Stimulated activated naive CD4-positive, alpha-beta T cell (primary cell): Measurements from ENCODE around the gene EXOC4.
A peak's percentile ranks its signal among the peaks of the same experiment; 100 is the strongest.
"Not testable (repeated sequence)": the region's sequence is repeated elsewhere in the genome, so short reads cannot be mapped to it uniquely, and the experiment has no call there.

Experiments used
- DNase-seq, 6 experiments: peaks; one replicate each; lab custom pipeline; 2025; lab: John Stamatoyannopoulos, UW

EXOC4 gene

DNA sequence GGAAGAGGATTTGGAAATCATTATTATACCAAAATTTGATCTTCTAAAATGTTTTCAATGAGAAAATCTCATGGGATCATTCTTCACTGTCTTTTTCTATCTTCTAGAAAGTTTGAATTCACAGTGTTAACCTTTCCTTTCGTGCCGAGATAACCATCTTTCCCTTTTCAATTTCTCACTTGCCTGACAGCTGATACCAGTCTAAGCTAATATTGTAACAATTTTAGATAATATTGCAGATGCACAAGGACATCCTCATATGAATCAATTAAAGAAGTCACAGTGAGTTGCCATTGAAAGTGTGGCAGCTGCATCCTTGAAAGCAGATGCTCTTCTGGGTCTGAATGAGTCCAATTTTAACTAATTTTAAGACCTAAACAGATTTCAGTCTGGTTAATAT, 734.7 kb downstream of the EXOC4 start:
- DNase-seq = no peak

- no peak for DNase-seq
Observed at GRCh38 chr7:133993547-133993946, 740.7 kb downstream of the EXOC4 start.

- not testable (repeated sequence) for DNase-seq
Observed at GRCh38 chr7:133994100-133994499, 741.2 kb downstream of the EXOC4 start.

GRCh38 chr7:133997463-133997862, 744.6 kb downstream of the EXOC4 start:
- no peak for DNase-seq

- DNase-seq = no peak
Observed at GRCh38 chr7:133999178-133999577, 746.3 kb downstream of the EXOC4 start.

GRCh38 chr7:134004829-134005505, 752.1 kb downstream of the EXOC4 start:
- DNase-seq = no peak

- DNase-seq = no peak
Observed at GRCh38 chr7:134009314-134010110, 756.6 kb downstream of the EXOC4 start.

DNA sequence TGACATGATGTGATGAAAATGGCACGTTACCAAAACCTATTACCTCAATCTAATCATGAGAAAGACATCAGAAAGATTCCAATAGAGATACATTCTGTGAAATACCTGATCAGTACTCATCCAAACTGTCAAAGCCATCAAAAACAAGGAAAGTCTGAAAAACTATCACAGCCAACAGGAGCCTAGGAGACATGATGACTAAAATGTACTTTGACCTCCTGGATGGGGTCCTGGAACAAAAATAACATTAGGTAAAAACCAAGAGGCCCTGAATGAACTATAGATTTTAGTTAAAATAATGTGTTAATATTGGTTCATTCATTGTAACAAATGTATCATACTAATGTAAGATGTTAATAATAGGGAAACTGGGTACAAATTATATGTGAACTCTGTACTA, 760.4 kb downstream of the EXOC4 start:
- DNase-seq = no peak

- no peak for DNase-seq
Observed at GRCh38 chr7:134014935-134015334, 762.1 kb downstream of the EXOC4 start.

DNA sequence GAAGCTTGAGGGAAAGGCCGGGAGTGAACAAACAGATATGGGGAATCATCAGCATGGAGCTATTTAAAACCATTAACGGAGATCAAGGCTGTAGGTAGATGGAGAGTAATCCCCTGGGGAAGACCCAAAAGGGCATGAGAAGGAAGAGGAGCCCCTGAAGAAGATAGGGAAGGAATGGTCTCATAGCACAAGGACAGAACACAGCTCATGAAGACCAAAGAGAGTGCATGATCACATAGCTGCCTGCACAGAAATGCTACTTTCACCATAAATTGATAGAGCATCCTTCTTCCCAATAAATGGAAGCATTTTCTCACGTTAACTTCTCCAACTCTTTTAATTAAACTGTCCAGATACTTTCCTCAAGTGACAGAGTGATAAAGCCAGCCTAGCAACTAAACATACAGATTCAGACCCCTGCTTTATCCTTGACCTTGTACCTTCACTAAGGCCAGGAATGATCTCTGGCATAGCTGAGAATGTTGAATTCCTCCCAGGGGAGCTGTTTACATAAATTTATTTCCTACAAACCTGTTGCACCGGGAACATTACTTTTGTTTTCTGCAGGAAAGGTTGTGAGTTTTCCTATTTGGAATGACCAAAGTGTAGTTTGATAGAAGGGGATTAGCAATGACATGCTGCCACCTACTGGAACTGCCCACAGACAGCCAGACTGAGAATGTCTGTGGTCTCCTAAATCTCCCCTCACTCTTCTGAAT, 763.5 kb downstream of the EXOC4 start:
- peak in 1 of 6 experiments; percentile 1 for DNase-seq

DNA sequence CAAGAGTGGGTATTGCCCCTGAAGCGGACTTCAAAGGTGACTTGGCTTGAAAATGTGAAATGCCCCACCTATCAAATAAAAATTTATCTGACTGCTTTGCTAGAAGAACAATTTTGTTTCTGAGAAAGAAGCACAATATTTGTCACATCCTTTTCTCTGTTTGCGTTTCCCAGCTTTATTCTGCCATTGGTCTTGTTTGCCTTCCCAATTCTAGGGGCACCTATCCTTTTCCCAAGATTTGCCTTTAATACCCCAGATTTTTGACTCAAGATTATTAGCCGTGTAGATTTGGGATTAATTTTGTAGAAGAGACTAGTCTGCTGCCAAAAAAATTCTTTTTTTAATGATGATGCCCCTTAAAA, 764.0 kb downstream of the EXOC4 start:
- DNase-seq = no peak

GRCh38 chr7:134018306-134018705, 765.4 kb downstream of the EXOC4 start:
- no peak for DNase-seq

- DNase-seq = no peak
Observed at GRCh38 chr7:134019251-134019650, 766.4 kb downstream of the EXOC4 start.

- no peak for DNase-seq
Observed at GRCh38 chr7:134021836-134022235, 769.0 kb downstream of the EXOC4 start.

- no peak for DNase-seq
Observed at GRCh38 chr7:134022286-134022911, 769.5 kb downstream of the EXOC4 start.

DNA sequence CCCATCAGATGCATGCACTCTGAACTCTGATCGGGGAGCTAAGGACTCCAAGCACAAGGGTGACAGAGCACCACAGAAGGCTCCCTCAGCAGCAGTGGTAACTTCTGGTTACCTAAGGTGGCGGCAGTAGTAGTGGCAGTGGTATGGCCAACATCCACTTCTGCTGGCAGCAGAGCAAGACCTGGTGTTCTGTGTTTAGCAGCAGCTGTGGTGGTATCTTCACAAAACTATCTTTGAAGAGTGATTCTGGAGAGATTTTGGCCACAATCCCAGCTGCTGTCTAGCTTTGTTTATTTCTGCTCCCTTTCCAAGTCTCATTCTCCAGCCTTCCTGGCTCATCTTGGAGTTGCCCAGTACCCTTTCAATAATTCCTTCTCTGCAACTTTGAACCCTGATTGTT, 771.9 kb downstream of the EXOC4 start:
- DNase-seq = no peak

DNA sequence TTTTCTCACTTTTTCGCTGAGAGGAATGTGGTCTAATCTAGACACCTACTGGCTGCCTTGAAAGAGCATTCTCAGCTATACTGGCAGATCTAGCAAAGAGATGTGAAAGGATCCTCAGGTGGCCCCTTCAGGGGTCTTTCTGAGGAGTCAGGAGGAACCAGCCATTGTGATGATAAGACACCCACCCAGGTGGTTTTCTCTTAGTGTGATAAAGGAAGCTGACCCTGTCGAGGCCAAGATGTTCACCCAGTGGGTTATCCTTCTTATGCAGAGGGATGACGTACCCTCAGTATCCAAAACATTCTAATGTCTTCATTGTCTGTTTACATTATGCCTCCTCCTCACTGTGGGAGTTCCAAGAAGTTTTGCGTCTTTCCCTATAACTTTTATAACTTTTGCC, 776.0 kb downstream of the EXOC4 start:
- DNase-seq = no peak

- no peak for DNase-seq
Observed at GRCh38 chr7:134029743-134030142, 776.9 kb downstream of the EXOC4 start.

DNA sequence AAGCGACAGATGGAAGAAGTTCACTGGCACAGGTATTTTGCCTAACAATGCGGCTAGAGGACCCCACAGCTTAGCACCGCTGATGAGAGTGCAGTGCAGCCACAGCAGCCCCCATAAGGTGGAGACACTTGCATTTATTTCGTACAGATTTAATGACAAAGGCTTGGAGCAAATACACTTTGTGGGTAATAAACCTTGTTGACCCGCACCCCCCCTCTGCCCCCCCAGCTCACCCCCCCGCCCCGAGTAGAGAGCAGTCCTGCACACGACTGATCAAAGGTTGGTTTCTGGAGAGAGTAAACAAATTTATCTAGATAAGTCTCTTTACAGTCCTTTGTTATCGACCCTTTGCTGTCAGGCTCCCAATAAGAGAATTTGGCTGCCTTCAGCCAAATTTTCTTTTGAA, 777.6 kb downstream of the EXOC4 start:
- DNase-seq = no peak

DNA sequence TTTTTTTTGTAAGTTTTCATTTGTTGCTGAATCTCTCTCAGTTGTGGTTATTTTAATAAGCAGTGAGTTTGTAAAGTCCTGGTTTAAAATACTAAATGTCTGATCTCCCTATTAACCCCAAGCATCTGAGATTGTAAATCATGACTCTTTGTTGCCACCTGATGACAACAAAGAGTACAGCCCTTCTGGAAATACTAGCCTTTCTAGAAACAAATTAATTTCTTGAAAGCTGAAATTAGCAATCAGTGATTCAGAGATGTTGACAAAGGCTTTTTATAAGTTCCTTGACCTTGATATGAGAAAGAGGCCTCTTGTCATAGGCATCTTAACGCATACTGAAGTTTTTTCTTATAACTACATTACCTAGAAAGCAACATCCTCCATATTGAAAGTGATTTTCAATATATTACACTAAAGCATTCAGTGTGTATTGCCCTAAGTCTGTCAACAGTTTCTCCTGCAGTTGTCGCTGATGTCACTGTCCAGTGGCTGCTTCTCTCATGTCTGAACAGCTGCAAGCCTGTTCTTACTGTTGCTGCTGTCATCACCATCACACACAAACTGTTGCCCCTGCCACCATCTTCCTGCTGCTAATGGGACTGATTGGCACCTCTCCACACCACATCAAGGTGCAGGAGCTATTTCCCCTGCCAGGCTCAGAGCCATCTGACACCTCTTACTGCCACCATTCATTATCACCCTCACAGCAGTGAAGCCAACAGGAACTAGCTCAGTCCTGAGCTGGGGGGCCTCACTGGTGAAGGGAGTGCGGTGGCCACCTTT, 779.1 kb downstream of the EXOC4 start:
- DNase-seq = no peak

DNA sequence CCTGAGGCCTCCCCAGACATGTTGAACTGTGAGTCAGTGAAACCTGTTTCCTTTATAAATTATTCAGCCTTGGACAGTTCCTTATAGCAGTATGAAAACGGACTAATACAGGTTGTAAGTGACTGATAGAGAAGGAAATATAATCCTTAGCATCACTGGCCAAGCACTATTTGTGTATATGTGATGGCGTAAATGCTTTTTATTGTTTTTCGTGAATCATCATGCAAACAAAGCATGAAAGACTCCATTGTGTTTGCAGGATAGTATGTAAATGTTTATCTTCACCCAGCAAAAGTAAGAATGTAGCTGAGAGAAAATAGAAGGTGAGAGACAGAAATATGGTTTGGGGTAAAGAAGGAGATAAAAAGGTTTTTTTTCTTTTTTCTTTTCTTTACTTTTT, 781.8 kb downstream of the EXOC4 start:
- no peak for DNase-seq

DNA sequence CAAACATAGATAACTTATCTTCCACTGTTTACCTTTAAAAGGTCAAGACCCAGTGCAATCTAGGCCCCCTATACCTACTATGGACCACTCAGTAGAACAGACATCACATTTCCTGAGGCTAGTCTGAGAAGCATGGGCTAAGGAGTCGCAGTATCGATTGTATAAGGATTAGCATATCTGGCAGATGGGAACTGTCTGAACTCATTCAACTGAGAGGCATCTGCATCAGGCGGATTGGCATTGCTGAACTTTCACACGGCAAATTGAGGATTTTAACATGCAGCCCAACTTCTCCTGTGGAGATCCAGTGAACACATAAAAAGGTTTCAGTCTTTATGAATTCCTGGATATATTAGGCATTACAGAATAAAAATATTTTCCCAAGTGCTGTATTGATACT, 785.1 kb downstream of the EXOC4 start:
- DNase-seq = no peak
